ENCODE data around the gene TIGD4.
"Not testable (repeated sequence)": the region's sequence is repeated elsewhere in the genome, so short reads cannot be mapped to it uniquely, and the experiment has no call there.

Gene TIGD4

GRCh38 chr4:152780267-152780778 is 793 bp upstream of the TIGD4 start:
- no peak for DNase-seq

- DNase-seq: no peak
These were observed 646 bp downstream of the TIGD4 start for GRCh38 chr4:152778656-152779512.

GRCh38 chr4:152777488-152777887 is 2.0 kb downstream of the TIGD4 start:
- no peak for DNase-seq

- DNase-seq: no peak
These were observed 3.2 kb downstream of the TIGD4 start for GRCh38 chr4:152776352-152776751.

- no peak for DNase-seq
These were observed 5.6 kb downstream of the TIGD4 start for GRCh38 chr4:152773953-152774352.

GRCh38 chr4:152773339-152773738 is 6.2 kb downstream of the TIGD4 start:
- DNase-seq: no peak

- DNase-seq: no peak
These were observed 7.6 kb downstream of the TIGD4 start for GRCh38 chr4:152771741-152772533.

- DNase-seq: not testable (repeated sequence)
These were observed 14.3 kb downstream of the TIGD4 start for GRCh38 chr4:152765069-152765737.

- no peak for DNase-seq
These were observed 15.7 kb downstream of the TIGD4 start for GRCh38 chr4:152763796-152764195.

GRCh38 chr4:152748619-152749018 is 30.9 kb downstream of the TIGD4 start:
- DNase-seq: no peak

GRCh38 chr4:152747444-152747843 is 32.1 kb downstream of the TIGD4 start:
- no peak for DNase-seq

- no peak for DNase-seq
These were observed 40.7 kb downstream of the TIGD4 start for GRCh38 chr4:152738827-152739226.

GRCh38 chr4:152735906-152736305 is 43.6 kb downstream of the TIGD4 start:
- DNase-seq: no peak

GRCh38 chr4:152735396-152735859 is 44.1 kb downstream of the TIGD4 start:
- no peak for DNase-seq

- no peak for DNase-seq
These were observed 44.9 kb downstream of the TIGD4 start for GRCh38 chr4:152734699-152735050.

GRCh38 chr4:152734015-152734698 is 45.4 kb downstream of the TIGD4 start:
- no peak for DNase-seq

GRCh38 chr4:152731997-152732396 is 47.5 kb downstream of the TIGD4 start:
- DNase-seq: no peak

- DNase-seq: no peak
These were observed 50.1 kb downstream of the TIGD4 start for GRCh38 chr4:152729466-152729865.

- DNase-seq: no peak
These were observed 51.2 kb downstream of the TIGD4 start for GRCh38 chr4:152728343-152728742.

- DNase-seq: no peak
These were observed 51.7 kb downstream of the TIGD4 start for GRCh38 chr4:152727784-152728183.

- no peak for DNase-seq
These were observed 55.0 kb downstream of the TIGD4 start for GRCh38 chr4:152724494-152724893.

GRCh38 chr4:152723236-152723635 is 56.3 kb downstream of the TIGD4 start:
- DNase-seq: no peak

All from NCI-H2107 (cell line).